HL-60 (cell line): ENCODE measurements around the gene THAP9.

ENCODE experiments used
- DNase-seq, 2 experiments: peaks; one replicate each; pipeline ENCODE4 v3.0.0-alpha.2; 2010 to 2020; ENCODE audit warnings: low read depth in 1 of 2, low spot score in 1 of 2
- H3K27ac ChIP-seq: fragments of 250-450 bp; sonication (Bioruptor Pico); replicated peaks from 2 replicates; pipeline ENCODE4 v1.5.1; 2020; ENCODE audit warnings: mild to moderate bottlenecking, moderate library complexity
- H3K27me3 ChIP-seq: fragments of 250-450 bp; sonication (Bioruptor Pico); 2 replicates; pipeline ENCODE4 v1.5.1; 2021; ENCODE audit warnings: mild to moderate bottlenecking, moderate library complexity; ENCODE audit not compliant: insufficient read depth, poor library complexity, severe bottlenecking
- H3K4me3 ChIP-seq: replicated peaks from 2 replicates; pipeline ENCODE4 v1.5.1; 2011; ENCODE audit warnings: mild to moderate bottlenecking, control low read depth, low read length; ENCODE audit not compliant: insufficient read depth
- CTCF ChIP-seq: IDR thresholded peaks from one replicate; pipeline ENCODE4 v1.5.1; 2011; ENCODE audit warnings: low read length, control low read depth, inconsistent platforms; ENCODE audit not compliant: insufficient read depth
- GABPA ChIP-seq: IDR thresholded peaks from 2 replicates; pipeline ENCODE4 v1.6.1; 2012; ENCODE audit warnings: low read depth
- POLR2AphosphoS5 ChIP-seq: IDR thresholded peaks from 2 replicates; pipeline ENCODE4 v1.6.1; 2012; ENCODE audit warnings: low read depth
- SPI1 ChIP-seq: IDR thresholded peaks from 2 replicates; pipeline ENCODE4 v1.6.1; 2012; ENCODE audit warnings: low read depth, mild to moderate bottlenecking, borderline replicate concordance
- TF ChIP-seq, protein P1 (sequence below): IDR thresholded peaks from 2 replicates; pipeline ENCODE4 v1.6.1; 2012; ENCODE audit warnings: low read depth; ENCODE audit not compliant: insufficient replicate concordance

The THAP9 gene

GRCh38 chr4:82899374-82900065 is 1.0 kb upstream of the THAP9 start:
- DNase-seq, result peak in 1 of 2 experiments; percentile 18
- peak overlapping the region; percentile 91 for H3K27ac ChIP-seq
- H3K4me3 ChIP-seq, result peak overlapping the region; percentile 68
- no peaks in the 10 kb centered on the region for H3K27me3 ChIP-seq
- TF ChIP-seq SPI1 (no peak), GABPA (no peak), POLR2AphosphoS5 (no peak), CTCF (no peak)
- TF ChIP-seq, protein P1, sequence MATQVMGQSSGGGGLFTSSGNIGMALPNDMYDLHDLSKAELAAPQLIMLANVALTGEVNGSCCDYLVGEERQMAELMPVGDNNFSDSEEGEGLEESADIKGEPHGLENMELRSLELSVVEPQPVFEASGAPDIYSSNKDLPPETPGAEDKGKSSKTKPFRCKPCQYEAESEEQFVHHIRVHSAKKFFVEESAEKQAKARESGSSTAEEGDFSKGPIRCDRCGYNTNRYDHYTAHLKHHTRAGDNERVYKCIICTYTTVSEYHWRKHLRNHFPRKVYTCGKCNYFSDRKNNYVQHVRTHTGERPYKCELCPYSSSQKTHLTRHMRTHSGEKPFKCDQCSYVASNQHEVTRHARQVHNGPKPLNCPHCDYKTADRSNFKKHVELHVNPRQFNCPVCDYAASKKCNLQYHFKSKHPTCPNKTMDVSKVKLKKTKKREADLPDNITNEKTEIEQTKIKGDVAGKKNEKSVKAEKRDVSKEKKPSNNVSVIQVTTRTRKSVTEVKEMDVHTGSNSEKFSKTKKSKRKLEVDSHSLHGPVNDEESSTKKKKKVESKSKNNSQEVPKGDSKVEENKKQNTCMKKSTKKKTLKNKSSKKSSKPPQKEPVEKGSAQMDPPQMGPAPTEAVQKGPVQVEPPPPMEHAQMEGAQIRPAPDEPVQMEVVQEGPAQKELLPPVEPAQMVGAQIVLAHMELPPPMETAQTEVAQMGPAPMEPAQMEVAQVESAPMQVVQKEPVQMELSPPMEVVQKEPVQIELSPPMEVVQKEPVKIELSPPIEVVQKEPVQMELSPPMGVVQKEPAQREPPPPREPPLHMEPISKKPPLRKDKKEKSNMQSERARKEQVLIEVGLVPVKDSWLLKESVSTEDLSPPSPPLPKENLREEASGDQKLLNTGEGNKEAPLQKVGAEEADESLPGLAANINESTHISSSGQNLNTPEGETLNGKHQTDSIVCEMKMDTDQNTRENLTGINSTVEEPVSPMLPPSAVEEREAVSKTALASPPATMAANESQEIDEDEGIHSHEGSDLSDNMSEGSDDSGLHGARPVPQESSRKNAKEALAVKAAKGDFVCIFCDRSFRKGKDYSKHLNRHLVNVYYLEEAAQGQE, result no peak

DNA sequence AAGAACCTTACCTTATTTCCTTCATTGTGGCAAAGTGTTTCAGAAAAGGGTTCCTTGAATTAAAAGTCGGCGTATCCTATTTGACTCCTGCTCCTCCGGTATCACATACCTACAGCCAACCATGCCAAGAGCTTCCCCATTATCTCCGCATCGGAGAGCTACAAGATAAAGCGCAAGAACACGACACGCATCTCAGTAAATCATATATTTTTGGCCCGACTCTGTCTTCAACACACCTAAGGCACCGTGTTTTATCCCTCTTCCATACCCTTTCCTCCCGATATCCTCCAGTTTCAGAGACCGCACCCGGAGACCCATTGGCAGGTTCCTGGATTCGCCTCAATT is 497 bp upstream of the THAP9 start:
- no peaks in the 10 kb centered on the region for H3K27me3 ChIP-seq
- no peak for TF ChIP-seq SPI1
- TF ChIP-seq, protein P1, result no peak
- no peak for TF ChIP-seq POLR2AphosphoS5
- TF ChIP-seq GABPA, result no peak
- TF ChIP-seq CTCF, result no peak
- peak overlapping the region; percentile 91 for H3K27ac ChIP-seq
- peak overlapping the region; percentile 68 for H3K4me3 ChIP-seq
- DNase-seq, result no peak

DNA sequence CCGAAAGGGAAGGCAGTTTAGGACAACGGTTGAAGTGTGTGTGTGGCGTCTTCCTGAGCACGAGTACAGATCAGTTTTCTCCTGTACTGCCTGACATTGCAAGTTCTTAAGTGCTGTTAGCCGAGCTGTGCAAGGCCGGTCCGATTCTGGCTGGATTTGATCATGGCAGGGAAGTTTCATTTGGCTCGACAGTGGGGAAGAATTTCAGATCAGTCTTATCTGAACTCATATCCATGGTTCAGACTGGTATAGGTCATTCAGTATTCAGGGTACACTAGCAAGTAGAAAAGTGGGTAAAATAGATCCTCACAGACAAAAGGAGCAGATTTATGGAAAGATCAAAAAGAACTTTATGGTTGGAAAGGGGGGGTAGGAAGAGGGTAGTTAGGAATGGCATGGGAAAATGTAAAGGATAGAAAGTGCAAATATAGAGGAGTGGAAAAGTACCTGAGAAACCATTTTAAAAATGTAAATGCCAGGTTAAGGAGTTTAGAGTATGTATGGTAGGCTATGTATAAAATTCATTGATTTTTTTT is 716 bp downstream of the THAP9 start:
- TF ChIP-seq POLR2AphosphoS5 (no peak), GABPA (no peak), CTCF (no peak), SPI1 (no peak)
- TF ChIP-seq, protein P1, result no peak
- Histone ChIP-seq H3K4me3 (peak overlapping the region; percentile 68), H3K27ac (peak overlapping the region; percentile 91), H3K27me3 (no peaks in the 10 kb centered on the region)
- no peak for DNase-seq
